H1 (cell line): ENCODE data around the gene IFT122. TPM values are rescaled to one million over a fixed set of nuclear protein-coding genes. Genes with fewer than 3 reads are reported as not detected.

Experiments
- BCL11A ChIP-seq, 2 experiments: IDR thresholded peaks; one replicate each; pipeline ENCODE4 v1.6.1; 2011; ENCODE audit warnings: low read depth in 2 of 2, low read length in 2 of 2, mild to moderate bottlenecking in 2 of 2
- CBX5 ChIP-seq: fragments of 300-800, 300-1000 bp; sonication (generic); IDR thresholded peaks from 2 replicates; pipeline ENCODE4 v1.7.1; 2016; ENCODE audit warnings: antibody characterized with exemption, low read length, low read depth
- HDAC6 ChIP-seq: IDR thresholded peaks from one replicate; pipeline ENCODE4 v1.7.1; 2012; ENCODE audit warnings: low read depth, mild to moderate bottlenecking, inconsistent platforms, low read length, moderate library complexity
- TAF1 ChIP-seq: IDR thresholded peaks from 2 replicates; pipeline ENCODE4 v1.6.1; 2011; ENCODE audit warnings: mild to moderate bottlenecking, low read depth, low read length
- polyA plus RNA-seq, 7 experiments: library from polyadenylated mRNA; depleted of rRNA in 3 of 7; stranded (reverse) in 5 of 7; unstranded in 2 of 7; fragments of >200 nt in 5 of 7; fragments of 200-250 nt in 2 of 7; gene quantifications; 1 replicate in 5 of 7; 2 replicates in 1 of 7; 4 replicates in 1 of 7; pipeline versions ENCODE4 v1.2.1 to v1.2.3, GENCODE V29; 2011 to 2013; ENCODE audit warnings: missing spikeins in 2 of 7, mixed read lengths in 2 of 7
- total RNA-seq: library from RNA; stranded (reverse); fragmentation: NEBNext Ultra II Directional; extraction: Animal tissue kit (Norgen Biotek cat#: 25700); gene quantifications from 2 replicates; pipeline ENCODE4 v1.2.1, GENCODE V29; 2021
- TF ChIP-seq, protein P1 (sequence below): fragments of 300-600 bp; sonication (generic); IDR thresholded peaks from 2 replicates; pipeline ENCODE4 v1.7.1; 2012; ENCODE audit warnings: low read length, moderate library complexity, mild to moderate bottlenecking, inconsistent platforms; ENCODE audit not compliant: insufficient replicate concordance

Gene IFT122
- total and polyA plus RNA-seq, 2 of the 8 experiments (the other 6 are each of a cell fraction or from before 2014, with no cell fraction given) = 23.7 to 25.1 TPM

DNA sequence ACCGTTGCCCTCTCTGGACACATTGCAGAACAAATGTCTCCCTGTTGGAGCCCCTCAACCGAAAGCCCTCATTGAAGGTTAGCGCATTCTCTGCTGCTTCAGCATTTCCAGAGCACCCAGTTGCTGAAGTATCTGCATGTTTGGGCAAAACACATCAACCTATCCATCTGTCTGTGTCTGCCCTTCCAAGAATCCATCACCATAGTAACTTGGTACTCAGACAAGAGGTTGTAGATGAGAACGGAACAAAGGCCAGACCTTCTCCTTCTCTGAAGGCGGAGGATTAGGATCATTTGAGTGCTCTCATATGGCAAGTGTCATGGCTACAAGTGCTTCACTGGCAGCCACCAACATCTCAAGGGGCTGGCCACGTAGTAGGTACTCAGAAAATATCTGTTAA is 65.3 kb downstream of the IFT122 start (continued):
- TF ChIP-seq, protein P1, sequence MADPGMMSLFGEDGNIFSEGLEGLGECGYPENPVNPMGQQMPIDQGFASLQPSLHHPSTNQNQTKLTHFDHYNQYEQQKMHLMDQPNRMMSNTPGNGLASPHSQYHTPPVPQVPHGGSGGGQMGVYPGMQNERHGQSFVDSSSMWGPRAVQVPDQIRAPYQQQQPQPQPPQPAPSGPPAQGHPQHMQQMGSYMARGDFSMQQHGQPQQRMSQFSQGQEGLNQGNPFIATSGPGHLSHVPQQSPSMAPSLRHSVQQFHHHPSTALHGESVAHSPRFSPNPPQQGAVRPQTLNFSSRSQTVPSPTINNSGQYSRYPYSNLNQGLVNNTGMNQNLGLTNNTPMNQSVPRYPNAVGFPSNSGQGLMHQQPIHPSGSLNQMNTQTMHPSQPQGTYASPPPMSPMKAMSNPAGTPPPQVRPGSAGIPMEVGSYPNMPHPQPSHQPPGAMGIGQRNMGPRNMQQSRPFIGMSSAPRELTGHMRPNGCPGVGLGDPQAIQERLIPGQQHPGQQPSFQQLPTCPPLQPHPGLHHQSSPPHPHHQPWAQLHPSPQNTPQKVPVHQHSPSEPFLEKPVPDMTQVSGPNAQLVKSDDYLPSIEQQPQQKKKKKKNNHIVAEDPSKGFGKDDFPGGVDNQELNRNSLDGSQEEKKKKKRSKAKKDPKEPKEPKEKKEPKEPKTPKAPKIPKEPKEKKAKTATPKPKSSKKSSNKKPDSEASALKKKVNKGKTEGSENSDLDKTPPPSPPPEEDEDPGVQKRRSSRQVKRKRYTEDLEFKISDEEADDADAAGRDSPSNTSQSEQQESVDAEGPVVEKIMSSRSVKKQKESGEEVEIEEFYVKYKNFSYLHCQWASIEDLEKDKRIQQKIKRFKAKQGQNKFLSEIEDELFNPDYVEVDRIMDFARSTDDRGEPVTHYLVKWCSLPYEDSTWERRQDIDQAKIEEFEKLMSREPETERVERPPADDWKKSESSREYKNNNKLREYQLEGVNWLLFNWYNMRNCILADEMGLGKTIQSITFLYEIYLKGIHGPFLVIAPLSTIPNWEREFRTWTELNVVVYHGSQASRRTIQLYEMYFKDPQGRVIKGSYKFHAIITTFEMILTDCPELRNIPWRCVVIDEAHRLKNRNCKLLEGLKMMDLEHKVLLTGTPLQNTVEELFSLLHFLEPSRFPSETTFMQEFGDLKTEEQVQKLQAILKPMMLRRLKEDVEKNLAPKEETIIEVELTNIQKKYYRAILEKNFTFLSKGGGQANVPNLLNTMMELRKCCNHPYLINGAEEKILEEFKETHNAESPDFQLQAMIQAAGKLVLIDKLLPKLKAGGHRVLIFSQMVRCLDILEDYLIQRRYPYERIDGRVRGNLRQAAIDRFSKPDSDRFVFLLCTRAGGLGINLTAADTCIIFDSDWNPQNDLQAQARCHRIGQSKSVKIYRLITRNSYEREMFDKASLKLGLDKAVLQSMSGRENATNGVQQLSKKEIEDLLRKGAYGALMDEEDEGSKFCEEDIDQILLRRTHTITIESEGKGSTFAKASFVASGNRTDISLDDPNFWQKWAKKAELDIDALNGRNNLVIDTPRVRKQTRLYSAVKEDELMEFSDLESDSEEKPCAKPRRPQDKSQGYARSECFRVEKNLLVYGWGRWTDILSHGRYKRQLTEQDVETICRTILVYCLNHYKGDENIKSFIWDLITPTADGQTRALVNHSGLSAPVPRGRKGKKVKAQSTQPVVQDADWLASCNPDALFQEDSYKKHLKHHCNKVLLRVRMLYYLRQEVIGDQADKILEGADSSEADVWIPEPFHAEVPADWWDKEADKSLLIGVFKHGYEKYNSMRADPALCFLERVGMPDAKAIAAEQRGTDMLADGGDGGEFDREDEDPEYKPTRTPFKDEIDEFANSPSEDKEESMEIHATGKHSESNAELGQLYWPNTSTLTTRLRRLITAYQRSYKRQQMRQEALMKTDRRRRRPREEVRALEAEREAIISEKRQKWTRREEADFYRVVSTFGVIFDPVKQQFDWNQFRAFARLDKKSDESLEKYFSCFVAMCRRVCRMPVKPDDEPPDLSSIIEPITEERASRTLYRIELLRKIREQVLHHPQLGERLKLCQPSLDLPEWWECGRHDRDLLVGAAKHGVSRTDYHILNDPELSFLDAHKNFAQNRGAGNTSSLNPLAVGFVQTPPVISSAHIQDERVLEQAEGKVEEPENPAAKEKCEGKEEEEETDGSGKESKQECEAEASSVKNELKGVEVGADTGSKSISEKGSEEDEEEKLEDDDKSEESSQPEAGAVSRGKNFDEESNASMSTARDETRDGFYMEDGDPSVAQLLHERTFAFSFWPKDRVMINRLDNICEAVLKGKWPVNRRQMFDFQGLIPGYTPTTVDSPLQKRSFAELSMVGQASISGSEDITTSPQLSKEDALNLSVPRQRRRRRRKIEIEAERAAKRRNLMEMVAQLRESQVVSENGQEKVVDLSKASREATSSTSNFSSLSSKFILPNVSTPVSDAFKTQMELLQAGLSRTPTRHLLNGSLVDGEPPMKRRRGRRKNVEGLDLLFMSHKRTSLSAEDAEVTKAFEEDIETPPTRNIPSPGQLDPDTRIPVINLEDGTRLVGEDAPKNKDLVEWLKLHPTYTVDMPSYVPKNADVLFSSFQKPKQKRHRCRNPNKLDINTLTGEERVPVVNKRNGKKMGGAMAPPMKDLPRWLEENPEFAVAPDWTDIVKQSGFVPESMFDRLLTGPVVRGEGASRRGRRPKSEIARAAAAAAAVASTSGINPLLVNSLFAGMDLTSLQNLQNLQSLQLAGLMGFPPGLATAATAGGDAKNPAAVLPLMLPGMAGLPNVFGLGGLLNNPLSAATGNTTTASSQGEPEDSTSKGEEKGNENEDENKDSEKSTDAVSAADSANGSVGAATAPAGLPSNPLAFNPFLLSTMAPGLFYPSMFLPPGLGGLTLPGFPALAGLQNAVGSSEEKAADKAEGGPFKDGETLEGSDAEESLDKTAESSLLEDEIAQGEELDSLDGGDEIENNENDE = no peak
- TF ChIP-seq BCL11A (IDR thresholded peaks at IDR 0.05; ENCODE audit: low read depth in 2 of 2, low read length in 2 of 2) = no peak
- TF ChIP-seq HDAC6 = no peak
- no peak for TF ChIP-seq CBX5
- TF ChIP-seq TAF1 = no peak
